HG02870 (cell line): Measurements from ENCODE around the gene PAX7.
"Not testable (repeated sequence)": the region's sequence is repeated elsewhere in the genome, so short reads cannot be mapped to it uniquely, and the experiment has no call there.

Experiments
- ATAC-seq: cut with Tn5 transposase; IDR thresholded peaks from one replicate; pipeline ENCODE4 v1.9.1; 2021; ENCODE audit warnings: mild to moderate bottlenecking, moderate library complexity; ENCODE audit not compliant: unreplicated experiment

Gene PAX7

DNA sequence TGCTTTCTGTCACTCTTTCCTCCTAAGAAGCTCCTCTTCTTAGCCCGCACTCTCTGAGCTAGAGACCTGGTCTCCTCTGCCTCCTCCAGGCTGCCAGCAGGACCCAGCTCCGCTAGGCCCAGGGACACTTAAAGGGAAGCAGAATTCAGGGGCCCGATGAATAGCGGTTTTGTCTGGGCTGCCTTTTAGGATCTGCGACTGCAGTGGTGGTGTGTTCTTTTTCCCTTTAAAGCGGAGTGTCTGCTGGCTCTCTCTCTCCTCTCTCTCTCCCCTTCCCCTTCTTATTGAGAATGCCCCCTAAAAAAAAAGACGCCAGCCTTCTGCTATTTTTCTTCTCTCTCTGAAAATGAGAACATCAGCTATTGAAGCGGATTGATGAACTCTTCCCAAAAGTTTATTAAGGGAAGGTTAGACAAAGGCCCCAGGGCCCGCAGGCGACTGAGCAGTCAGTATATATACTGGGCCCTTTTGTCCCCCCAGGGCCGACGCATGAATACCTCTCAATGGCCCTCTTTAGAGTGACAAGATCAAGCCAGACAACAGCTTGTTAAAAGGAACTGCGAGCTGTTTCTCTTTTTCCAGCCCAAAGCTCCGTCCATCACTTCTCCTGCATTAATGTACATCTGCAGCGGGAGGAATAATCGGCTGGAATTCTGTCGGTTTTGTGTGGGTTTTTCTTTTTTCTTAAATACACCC, 27.0 kb downstream of the PAX7 start:
- ATAC-seq: no peak

DNA sequence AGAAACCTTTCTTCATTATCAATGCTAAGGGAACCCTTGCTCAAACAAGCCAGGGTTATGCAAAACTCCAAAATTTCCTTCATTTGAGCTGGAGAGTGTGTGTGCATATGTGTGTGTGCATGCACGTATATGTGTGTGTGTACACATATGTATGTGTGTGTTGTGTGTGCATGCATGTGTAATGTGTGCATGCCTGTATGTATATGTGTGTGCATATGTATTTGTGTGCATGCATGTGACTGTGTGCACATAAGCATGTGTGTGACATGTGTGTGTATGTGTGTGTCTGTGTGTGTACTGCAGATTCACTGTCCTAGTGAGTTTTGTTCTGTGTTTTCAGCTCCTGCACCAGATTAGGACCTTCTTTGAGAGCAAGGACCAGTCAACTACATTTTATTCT, 28.2 kb downstream of the PAX7 start:
- no peak for ATAC-seq

GRCh38 chr1:18661404-18662285, 31.0 kb downstream of the PAX7 start:
- no peak for ATAC-seq

- no peak for ATAC-seq
Observed at GRCh38 chr1:18662286-18662639, 31.6 kb downstream of the PAX7 start.

- no peak for ATAC-seq
Observed at GRCh38 chr1:18666317-18666920, 35.8 kb downstream of the PAX7 start.

- ATAC-seq: no peak
Observed at GRCh38 chr1:18667333-18667732, 36.7 kb downstream of the PAX7 start.

DNA sequence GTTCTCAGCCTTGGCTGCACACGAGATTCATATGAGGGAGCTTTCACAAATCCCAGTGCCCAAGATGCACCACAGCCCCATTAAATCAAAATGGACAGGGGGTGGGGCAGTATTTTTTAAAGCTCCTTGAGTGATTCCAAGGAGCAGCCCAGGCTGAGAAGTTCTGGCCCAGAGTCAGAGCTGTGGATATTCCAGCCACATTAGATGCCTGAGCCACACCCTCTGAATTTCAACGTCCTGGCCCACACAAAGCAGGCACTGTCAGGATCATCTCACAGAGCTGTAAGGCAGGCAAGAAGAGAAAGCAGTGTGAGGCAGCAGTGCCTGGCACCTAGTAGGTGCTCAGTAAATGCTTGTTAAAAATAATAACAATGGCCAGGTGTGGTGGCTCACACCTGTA, 37.4 kb downstream of the PAX7 start:
- no peak for ATAC-seq

DNA sequence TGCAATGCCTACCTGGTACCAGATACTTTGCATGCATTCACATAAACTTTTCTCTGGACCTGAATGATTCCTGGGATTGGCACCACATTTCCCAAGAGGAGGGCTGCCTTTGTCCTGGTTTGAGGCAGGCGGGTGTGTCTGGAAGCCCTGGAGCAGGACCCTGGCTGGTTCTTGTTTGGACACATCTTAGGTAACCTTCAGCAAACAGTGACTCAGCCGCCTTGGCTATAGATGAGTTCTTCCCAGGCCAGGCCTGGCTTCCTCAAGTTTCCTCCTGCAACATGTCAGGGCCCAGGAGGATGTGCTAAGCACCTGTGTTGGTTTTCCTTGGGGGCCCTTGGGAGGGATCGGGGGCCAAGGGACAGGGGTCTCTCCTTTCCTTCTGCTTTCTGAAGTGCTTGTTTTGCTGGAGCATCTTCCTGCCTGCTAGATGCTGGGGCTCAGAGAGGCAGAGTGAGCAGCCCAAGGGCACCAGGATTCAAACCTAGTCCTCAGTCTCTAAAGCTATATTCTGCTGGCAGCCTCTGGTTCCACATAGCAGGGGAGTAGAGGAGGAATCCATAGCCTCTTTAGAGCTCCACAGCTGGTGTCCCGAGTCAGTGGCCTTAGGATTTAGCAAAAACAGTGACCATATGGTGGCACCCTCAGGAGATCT, 38.2 kb downstream of the PAX7 start:
- no peak for ATAC-seq

- ATAC-seq: no peak
Observed at GRCh38 chr1:18670121-18670867, 39.6 kb downstream of the PAX7 start.

- no peak for ATAC-seq
Observed at GRCh38 chr1:18670868-18671225, 40.2 kb downstream of the PAX7 start.

- no peak for ATAC-seq
Observed at GRCh38 chr1:18673976-18674375, 43.3 kb downstream of the PAX7 start.

DNA sequence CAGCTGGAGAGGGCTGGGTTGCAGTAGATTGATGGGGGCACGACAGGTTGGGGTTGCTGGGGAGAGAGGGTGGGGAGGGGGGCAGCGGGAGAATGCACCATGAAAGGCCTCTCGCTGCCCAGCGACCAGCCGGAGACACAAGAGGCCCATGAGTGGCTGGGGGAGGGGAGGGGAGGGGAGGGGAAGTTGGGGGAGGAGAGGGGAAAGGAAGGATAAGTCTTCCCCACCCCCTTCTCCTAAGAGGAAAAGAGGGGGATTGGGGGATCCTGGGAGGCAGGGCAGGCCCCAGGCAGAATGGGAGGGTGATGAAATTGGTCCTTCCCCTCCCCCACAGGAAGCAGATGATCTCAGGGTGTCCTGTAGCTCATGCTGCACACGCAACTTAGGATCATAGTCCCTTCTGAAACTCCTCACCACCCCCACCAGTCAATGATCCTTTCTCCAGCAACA, 45.7 kb downstream of the PAX7 start:
- ATAC-seq: no peak

DNA sequence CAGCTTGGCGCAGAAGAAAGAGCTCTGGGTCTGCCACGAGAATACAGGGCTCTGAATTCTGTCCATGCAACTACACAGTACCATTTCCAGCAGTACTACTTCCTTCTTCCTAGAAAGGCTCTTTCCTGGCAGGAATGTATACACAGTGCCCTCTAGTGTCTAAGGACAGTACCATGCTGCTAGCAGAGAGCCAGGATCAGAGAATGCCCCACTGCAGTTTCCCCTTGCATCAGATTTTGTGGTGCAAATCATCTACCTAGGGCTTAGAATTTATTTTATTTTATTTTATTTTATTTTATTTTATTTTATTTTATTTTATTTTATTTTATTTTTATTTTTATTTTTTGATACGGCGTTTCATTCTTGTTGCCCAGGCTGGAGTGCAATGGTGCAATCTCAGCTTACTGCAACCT, 50.8 kb downstream of the PAX7 start:
- ATAC-seq: no peak

- no peak for ATAC-seq
Observed at GRCh38 chr1:18682375-18682774, 51.7 kb downstream of the PAX7 start.

DNA sequence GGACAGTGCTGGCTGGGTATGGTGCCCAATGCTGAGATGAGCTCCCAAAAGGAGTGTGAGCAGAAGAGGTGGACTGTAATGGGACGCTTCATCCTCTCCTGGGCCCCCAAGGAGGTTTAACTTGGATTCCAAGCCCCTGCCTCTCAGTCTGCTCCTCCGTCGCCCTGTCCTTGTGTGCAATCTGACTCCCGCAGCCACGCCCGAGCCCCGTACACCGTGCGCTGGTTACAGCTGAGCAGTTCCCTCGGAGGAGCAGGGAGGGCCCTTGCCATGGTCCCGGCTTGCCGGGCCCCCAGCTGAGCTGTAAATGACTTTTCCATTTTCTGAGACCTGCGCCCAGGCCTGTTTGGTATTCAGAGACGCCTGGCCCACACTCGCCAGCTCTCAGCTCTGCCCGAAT, 53.7 kb downstream of the PAX7 start:
- no peak for ATAC-seq

DNA sequence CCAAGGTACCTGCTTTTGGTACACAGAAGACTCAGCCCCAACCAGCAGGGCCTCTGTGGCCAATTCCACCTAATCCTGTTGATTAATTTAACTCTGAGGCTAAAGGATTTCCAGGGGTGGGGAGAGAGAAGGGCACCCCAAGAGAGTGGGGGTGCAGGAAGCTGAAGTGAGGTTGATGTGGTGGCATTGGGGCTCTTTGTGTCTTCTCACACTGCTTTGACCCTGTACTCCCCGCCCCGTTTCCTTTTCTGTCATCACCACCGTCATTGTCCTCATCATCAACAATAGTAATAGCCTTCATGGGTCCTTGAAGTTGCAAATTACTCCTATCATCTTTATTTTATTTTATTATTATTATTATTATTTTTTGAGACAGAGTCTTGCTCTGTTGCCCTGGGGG, 55.9 kb downstream of the PAX7 start:
- ATAC-seq: no peak

DNA sequence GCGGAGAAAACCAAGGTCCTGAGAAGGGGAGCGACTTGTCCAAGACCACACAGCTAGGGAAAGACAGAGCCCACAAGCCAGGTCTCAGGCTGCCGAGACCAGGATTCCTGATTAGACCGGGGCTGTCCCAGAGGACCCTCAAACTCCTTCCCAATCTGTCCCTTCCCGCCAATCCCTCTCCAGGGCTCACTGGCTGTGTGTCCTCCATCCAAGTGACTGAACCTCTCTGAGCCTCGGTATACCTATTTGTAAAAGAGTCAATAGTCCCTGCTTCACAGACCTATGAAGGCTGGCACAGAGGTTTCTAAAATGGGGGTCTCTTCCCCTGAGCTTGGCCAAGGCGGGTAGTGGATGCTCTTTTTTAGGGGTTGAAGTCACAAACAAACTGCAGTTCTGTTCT, 56.6 kb downstream of the PAX7 start:
- no peak for ATAC-seq

- no peak for ATAC-seq
Observed at GRCh38 chr1:18691648-18692047, 61.0 kb downstream of the PAX7 start.

DNA sequence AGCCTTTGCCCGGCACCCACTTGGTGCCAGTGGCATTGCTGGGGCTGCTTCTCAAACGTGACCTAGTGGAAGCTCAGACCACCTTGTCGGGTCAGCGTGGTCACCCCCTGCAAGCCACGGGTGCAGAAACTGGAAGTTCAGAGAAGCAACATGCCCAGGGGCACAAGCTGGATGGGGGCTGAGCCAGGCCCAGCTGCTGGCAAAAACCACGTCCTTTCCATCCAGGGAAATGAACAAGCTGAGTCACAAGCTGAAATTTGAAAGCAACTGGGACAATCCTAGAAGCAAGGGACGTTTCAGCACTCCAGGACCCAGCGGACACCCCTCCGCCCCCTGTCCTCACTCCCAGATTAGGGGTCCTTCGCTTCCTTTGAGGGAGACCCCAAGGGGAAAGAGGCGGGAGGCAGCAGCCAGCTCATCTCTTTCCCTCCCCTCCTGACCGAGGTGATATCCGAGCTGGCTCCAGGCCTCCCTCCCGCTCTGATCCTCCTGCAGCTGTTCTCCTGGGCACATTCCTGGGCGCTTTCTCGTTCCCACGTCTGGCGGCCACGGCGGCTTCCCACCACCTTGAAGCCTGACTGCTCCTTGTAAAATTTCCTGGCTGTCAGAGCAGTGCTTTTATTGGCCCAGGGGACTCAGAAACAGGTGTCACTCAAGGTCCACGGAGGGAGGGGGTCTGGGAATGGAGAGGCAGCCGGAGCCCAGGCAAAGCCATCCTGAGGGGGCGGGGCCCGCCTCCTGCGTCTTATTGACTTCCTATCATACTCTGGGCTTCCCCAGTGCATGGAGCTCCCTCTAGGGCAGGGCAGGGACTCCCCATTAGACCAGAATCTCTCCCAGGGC, 62.8 kb downstream of the PAX7 start:
- ATAC-seq: no peak

- not testable (repeated sequence) for ATAC-seq
Observed at GRCh38 chr1:18694289-18694688, 63.6 kb downstream of the PAX7 start.
